Panc1 (cell line): Measurements from ENCODE around the gene SECISBP2. TPM values are rescaled to one million over a fixed set of nuclear protein-coding genes. Genes with fewer than 3 reads are reported as not detected.
"Not testable (repeated sequence)": the region's sequence is repeated elsewhere in the genome, so short reads cannot be mapped to it uniquely, and the experiment has no call there.

ENCODE experiments used
- ATAC-seq: fragments of 200-7000 bp; cut with Tn5 transposase; 2 replicates; pipeline ENCODE4 v1.9.1; 2020; ENCODE audit warnings: mild to moderate bottlenecking, moderate library complexity
- BruUV-seq: library from RNA; stranded (reverse); fragments of 400-500 nt; replicated peaks from 2 replicates; lab custom pipeline; 2021; lab: Mats Ljungman, UMichigan
- CTCF ChIA-PET: fragments of 300-600 bp; sonication (Branson Sonifier 250); formaldehyde crosslinking; loops from one replicate; lab custom pipeline; 2022; ENCODE audit warnings: antibody characterized with exemption; lab: Charles Lee
- POLR2A ChIA-PET: fragments of 300-600 bp; sonication (Branson Sonifier 250); formaldehyde crosslinking; loops from one replicate; lab custom pipeline; 2022; ENCODE audit warnings: antibody characterized with exemption; lab: Charles Lee
- DNase-seq: peaks from one replicate; pipeline ENCODE4 v3.0.0-alpha.2; 2010; ENCODE audit warnings: low read depth, low spot score
- H3K27ac ChIP-seq: 2 replicates; pipeline ENCODE4 v1.5.1; 2011; ENCODE audit warnings: mild to moderate bottlenecking, low read length, inconsistent platforms
- H3K27me3 ChIP-seq: fragments of 200-500 bp; sonication (Bioruptor generic); 2 replicates; pipeline ENCODE4 v1.6.0; 2014; ENCODE audit warnings: low read length, inconsistent platforms; ENCODE audit not compliant: control insufficient read depth, insufficient read depth
- H3K36me3 ChIP-seq: fragments of 200-500 bp; sonication (Bioruptor generic); 2 replicates; pipeline ENCODE4 v1.5.1; 2014; ENCODE audit warnings: inconsistent platforms, mild to moderate bottlenecking, low read length, moderate library complexity; ENCODE audit not compliant: control insufficient read depth, insufficient read depth
- H3K4me1 ChIP-seq: 2 replicates; pipeline ENCODE4 v1.5.1; 2011; ENCODE audit warnings: inconsistent platforms, mild to moderate bottlenecking, low read length, moderate library complexity; ENCODE audit not compliant: control insufficient read depth, insufficient read depth
- H3K4me3 ChIP-seq, 2 experiments: 2 replicates each; pipeline ENCODE4 v1.5.1; 2011 to 2012; ENCODE audit warnings: low read depth in 2 of 2, low read length in 2 of 2, mild to moderate bottlenecking in 2 of 2, inconsistent platforms in 1 of 2, moderate library complexity in 1 of 2
- H3K9me3 ChIP-seq: fragments of 200-500 bp; sonication (Bioruptor generic); 2 replicates; pipeline ENCODE4 v1.5.1; 2014; ENCODE audit warnings: low read depth, mild to moderate bottlenecking, inconsistent platforms, low read length, moderate library complexity; ENCODE audit not compliant: control insufficient read depth, insufficient read depth
- POLR2AphosphoS5 ChIP-seq: IDR thresholded peaks from 2 replicates; pipeline ENCODE4 v1.6.1; 2012; ENCODE audit warnings: mild to moderate bottlenecking, low read depth, low read length, moderate library complexity
- SIN3A ChIP-seq: IDR thresholded peaks from 2 replicates; pipeline ENCODE4 v1.6.1; 2012; ENCODE audit warnings: low read depth, mild to moderate bottlenecking, low read length, moderate library complexity, borderline replicate concordance; ENCODE audit not compliant: insufficient read depth
- TCF7L2 ChIP-seq: IDR thresholded peaks from 2 replicates; pipeline ENCODE4 v1.6.1; 2011; ENCODE audit warnings: mild to moderate bottlenecking, low read depth, low read length, inconsistent platforms
- in situ Hi-C: cut with HindIII; loops from 2 replicates; pipeline ENCODE4 v1.10.0; 2016; ENCODE audit warnings: low sequenced_read_pairs, low pct_unique_long_range_greater_than_20kb
- intact Hi-C: fragments of 100-400 bp; cut with micrococcal nuclease; formaldehyde crosslinking; loops from one replicate; pipeline ENCODE4 v1.10.0; 2022; ENCODE audit not compliant: unreplicated experiment
- total RNA-seq: library from RNA; stranded (reverse); gene quantifications from one replicate; pipeline ENCODE4 v1.2.1, GENCODE V29; 2021; ENCODE audit not compliant: unreplicated experiment
- TF ChIP-seq, protein P1 (sequence below), 2 experiments: IDR thresholded peaks; 2 replicates each; pipeline ENCODE4 v1.6.1; 2011 to 2012; ENCODE audit warnings: low read depth in 2 of 2, control low read depth in 1 of 2, low read length in 1 of 2, mild to moderate bottlenecking in 1 of 2, moderate library complexity in 1 of 2; ENCODE audit not compliant: insufficient read depth in 1 of 2
- TF ChIP-seq, protein P2 (sequence below): fragments of 450-650 bp; IDR thresholded peaks from 2 replicates; pipeline ENCODE4 v1.5.1; 2017; ENCODE audit warnings: mild to moderate bottlenecking

SECISBP2 gene
- total RNA-seq, 1 experiment from 2014 or later: 17.7 TPM

DNA sequence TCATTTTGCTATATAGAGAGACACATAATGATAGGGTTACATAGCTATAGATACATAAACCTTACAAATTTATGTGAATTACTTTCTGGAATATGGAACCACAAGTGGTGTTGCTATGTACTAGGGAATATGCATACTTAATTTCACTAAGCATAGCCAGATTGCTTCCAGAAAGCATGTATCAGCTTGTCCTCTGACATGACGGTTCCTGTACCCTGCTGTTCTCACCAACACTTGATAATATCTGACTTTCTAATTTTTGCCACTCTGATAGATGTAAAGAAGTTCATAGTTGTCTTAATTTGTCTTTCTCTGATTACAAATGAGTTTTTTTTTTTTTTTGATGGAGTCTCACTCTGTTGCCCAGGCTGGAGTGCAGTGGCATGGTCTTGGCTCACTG is 25.3 kb upstream of the SECISBP2 start:
- H3K4me3 ChIP-seq: no peak overlapping the region
- in situ Hi-C loops: no loop called here
- TF ChIP-seq POLR2AphosphoS5 (no peak), SIN3A (no peak), TCF7L2 (no peak)
- TF ChIP-seq, protein P1, sequence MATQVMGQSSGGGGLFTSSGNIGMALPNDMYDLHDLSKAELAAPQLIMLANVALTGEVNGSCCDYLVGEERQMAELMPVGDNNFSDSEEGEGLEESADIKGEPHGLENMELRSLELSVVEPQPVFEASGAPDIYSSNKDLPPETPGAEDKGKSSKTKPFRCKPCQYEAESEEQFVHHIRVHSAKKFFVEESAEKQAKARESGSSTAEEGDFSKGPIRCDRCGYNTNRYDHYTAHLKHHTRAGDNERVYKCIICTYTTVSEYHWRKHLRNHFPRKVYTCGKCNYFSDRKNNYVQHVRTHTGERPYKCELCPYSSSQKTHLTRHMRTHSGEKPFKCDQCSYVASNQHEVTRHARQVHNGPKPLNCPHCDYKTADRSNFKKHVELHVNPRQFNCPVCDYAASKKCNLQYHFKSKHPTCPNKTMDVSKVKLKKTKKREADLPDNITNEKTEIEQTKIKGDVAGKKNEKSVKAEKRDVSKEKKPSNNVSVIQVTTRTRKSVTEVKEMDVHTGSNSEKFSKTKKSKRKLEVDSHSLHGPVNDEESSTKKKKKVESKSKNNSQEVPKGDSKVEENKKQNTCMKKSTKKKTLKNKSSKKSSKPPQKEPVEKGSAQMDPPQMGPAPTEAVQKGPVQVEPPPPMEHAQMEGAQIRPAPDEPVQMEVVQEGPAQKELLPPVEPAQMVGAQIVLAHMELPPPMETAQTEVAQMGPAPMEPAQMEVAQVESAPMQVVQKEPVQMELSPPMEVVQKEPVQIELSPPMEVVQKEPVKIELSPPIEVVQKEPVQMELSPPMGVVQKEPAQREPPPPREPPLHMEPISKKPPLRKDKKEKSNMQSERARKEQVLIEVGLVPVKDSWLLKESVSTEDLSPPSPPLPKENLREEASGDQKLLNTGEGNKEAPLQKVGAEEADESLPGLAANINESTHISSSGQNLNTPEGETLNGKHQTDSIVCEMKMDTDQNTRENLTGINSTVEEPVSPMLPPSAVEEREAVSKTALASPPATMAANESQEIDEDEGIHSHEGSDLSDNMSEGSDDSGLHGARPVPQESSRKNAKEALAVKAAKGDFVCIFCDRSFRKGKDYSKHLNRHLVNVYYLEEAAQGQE (IDR thresholded peaks at IDR 0.05; ENCODE audit: insufficient read depth in 1 of 2, low read depth in 2 of 2, low read length in 1 of 2): no peak
- TF ChIP-seq, protein P2, sequence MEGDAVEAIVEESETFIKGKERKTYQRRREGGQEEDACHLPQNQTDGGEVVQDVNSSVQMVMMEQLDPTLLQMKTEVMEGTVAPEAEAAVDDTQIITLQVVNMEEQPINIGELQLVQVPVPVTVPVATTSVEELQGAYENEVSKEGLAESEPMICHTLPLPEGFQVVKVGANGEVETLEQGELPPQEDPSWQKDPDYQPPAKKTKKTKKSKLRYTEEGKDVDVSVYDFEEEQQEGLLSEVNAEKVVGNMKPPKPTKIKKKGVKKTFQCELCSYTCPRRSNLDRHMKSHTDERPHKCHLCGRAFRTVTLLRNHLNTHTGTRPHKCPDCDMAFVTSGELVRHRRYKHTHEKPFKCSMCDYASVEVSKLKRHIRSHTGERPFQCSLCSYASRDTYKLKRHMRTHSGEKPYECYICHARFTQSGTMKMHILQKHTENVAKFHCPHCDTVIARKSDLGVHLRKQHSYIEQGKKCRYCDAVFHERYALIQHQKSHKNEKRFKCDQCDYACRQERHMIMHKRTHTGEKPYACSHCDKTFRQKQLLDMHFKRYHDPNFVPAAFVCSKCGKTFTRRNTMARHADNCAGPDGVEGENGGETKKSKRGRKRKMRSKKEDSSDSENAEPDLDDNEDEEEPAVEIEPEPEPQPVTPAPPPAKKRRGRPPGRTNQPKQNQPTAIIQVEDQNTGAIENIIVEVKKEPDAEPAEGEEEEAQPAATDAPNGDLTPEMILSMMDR: no peak
- DNase-seq (no peak), ATAC-seq (no peak)
- ChIA-PET CTCF (no interaction called here), POLR2A (no interaction called here)
- no peak overlapping the region for H3K27ac ChIP-seq
- no TSS peak for BruUV-seq
- no peaks in the 10 kb centered on the region; the same call in 1 of the 2 replicates for H3K9me3 ChIP-seq
- intact Hi-C loops: no loop called here
- H3K36me3 ChIP-seq: no peaks in the 10 kb centered on the region
- H3K4me1 ChIP-seq: no peaks in the 10 kb centered on the region
- no peaks in the 10 kb centered on the region for H3K27me3 ChIP-seq

DNA sequence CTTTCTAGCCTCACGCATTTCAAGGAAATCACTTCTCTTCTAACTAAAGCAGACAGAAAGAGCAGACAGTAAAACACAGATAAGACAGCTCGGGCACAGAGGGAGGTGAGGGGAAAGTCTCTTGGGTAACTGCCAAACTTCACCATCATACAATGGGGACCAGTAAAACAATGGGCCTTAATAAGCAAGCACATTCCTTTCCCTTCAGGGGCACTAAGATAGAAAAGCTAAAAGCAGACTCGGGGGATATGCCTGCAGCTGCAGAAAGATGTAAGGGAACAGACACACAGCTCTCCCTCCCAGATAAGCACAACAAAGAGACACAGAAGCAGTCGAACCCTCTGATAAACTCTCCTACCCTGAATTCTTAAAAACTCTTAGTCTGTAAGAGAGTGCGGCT is 22.9 kb upstream of the SECISBP2 start:
- ChIA-PET CTCF (no interaction called here), POLR2A (no interaction called here)
- DNase-seq (no peak), ATAC-seq (no peak)
- Histone ChIP-seq H3K4me3 (no peak overlapping the region), H3K27ac (no peak overlapping the region), H3K36me3 (no peaks in the 10 kb centered on the region), H3K9me3 (no peaks in the 10 kb centered on the region; the same call in 1 of the 2 replicates), H3K27me3 (no peaks in the 10 kb centered on the region), H3K4me1 (no peaks in the 10 kb centered on the region)
- intact Hi-C loops: no loop called here
- TF ChIP-seq, protein P1 (IDR thresholded peaks at IDR 0.05; ENCODE audit: insufficient read depth in 1 of 2, low read depth in 2 of 2, low read length in 1 of 2): no peak
- TF ChIP-seq, protein P2: no peak
- TF ChIP-seq SIN3A (no peak), TCF7L2 (no peak), POLR2AphosphoS5 (no peak)
- in situ Hi-C loops: no loop called here
- BruUV-seq: no TSS peak

DNA sequence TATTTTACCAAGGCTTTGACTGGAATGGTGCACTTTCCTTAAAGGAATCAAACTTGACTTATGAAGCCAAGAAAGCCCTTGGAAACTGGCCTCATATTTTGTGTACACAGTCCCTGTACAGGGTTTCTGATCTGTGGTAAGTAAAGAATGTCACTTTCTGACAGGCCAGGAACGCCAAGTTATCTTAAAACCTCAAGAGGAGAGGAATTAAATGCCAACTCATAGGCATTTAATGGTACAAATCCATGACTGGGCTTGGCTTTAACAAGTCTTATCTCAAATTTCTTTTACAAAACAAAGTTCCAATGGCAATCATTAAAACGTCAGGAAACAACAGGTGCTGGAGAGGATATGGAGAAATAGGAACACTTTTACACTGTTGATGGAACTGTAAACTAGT is 16.3 kb upstream of the SECISBP2 start:
- DNase-seq, H3K27ac ChIP-seq, ATAC-seq, H3K36me3 ChIP-seq, CTCF ChIA-PET, H3K9me3 ChIP-seq, H3K4me1 ChIP-seq, H3K27me3 ChIP-seq, BruUV-seq, in situ Hi-C loops, H3K4me3 ChIP-seq, POLR2A ChIA-PET, intact Hi-C loops: not testable (repeated sequence)
